ENCODE data around the gene MPP3. TPM values are rescaled to one million over a fixed set of nuclear protein-coding genes. Genes with fewer than 3 reads are reported as not detected.

The MPP3 gene
- total RNA-seq, 1 experiment from 2014 or later = 19.5 TPM

- H3K9ac ChIP-seq (ENCODE audit: low read length) = no peak overlapping the region
- H3K27ac ChIP-seq (ENCODE audit: low read depth, low read length) = no peak overlapping the region
- TF ChIP-seq EZH2 (IDR thresholded peaks at IDR 0.05) (no peak), SRF (IDR thresholded peaks at IDR 0.05; ENCODE audit: low read depth) (no peak), FOSL1 (IDR thresholded peaks at IDR 0.05; ENCODE audit: low read depth) (no peak), REST (IDR thresholded peaks at IDR 0.05; ENCODE audit: low read depth) (no peak), CEBPB (IDR thresholded peaks at IDR 0.05; ENCODE audit: low read depth) (no peak), POLR2AphosphoS5 (IDR thresholded peaks at IDR 0.05; ENCODE audit: low read depth, low read length) (no peak), MAX (IDR thresholded peaks at IDR 0.05) (no peak), ELF1 (IDR thresholded peaks at IDR 0.05; ENCODE audit: borderline replicate concordance, low read depth) (no peak), ATF3 (IDR thresholded peaks at IDR 0.05) (no peak)
- no peaks in the 10 kb centered on the region for H3K9me3 ChIP-seq (ENCODE audit: control insufficient read depth in 1 of 2, insufficient read depth in 1 of 2, low read depth in 1 of 2, low read length in 2 of 2)
- no peak overlapping the region for H3K4me2 ChIP-seq (ENCODE audit: low read length)
- peaks cover 2 to 17% of the 10 kb centered on the region in 2 experiments; a peak in 2 of 4 replicates for H3K36me3 ChIP-seq (ENCODE audit: control insufficient read depth in 1 of 2, insufficient read depth in 2 of 2, low read length in 2 of 2)
- ChIA-PET RAD21 (ENCODE audit: low non-redundant PET in 1 of 2, low total read pairs in 2 of 2, uncharacterized antibody in 2 of 2, unreplicated experiment in 2 of 2) (no interaction called here), POLR2A (interaction anchor here (0.7 kb wide), 1 partner anchor 39 kb away, joined by 3 read pairs; no protein-coding TSS in a partner anchor), CTCF (no interaction called here)
- H3K27me3 ChIP-seq (ENCODE audit: insufficient read depth, low read length) = no peaks in the 10 kb centered on the region
- DNase-seq (ENCODE audit: low read depth, low spot score) = no peak
- no peaks in the 10 kb centered on the region; a peak in 1 of 4 replicates for H3K4me1 ChIP-seq (ENCODE audit: control insufficient read depth in 1 of 2, insufficient read depth in 2 of 2, low read length in 2 of 2)
- no peak for ATAC-seq
- H3K9me2 ChIP-seq (ENCODE audit: insufficient read depth) = no peaks in the 10 kb centered on the region
- H3K79me2 ChIP-seq (ENCODE audit: insufficient read depth, low read length) = no peaks in the 10 kb centered on the region
- BruUV-seq (replicated peaks) = no TSS peak
- H2AFZ ChIP-seq (ENCODE audit: low read depth, low read length, poor library complexity, severe bottlenecking) = no peak overlapping the region
- intact Hi-C loops (cut with micrococcal nuclease) = no loop called here
- H4K20me1 ChIP-seq (ENCODE audit: insufficient read depth) = no peaks in the 10 kb centered on the region
- no peak overlapping the region for H3K4me3 ChIP-seq (replicated peaks in 1 of 2; ENCODE audit: low read depth in 1 of 2, low read length in 2 of 2)
Measured at GRCh38 chr17:43800736-43801135, 32.2 kb downstream of the MPP3 start.
